COLO668 (cell line): ENCODE measurements around the gene C18orf63.
"Not testable (repeated sequence)": the region's sequence is repeated elsewhere in the genome, so short reads cannot be mapped to it uniquely, and the experiment has no call there.

Source experiments
- DNase-seq: peaks from one replicate; lab custom pipeline; 2025; ENCODE audit not compliant: unreplicated experiment; lab: John Stamatoyannopoulos, UW

The C18orf63 gene

GRCh38 chr18:74315464-74316256 lies at the start of gene C18orf63:
Gene C18orf63, plus strand, starts transcription at chr18:74315839. Its CDS starts 2,027 bp downstream, at chr18:74317866.
- no peak for DNase-seq

- DNase-seq = no peak
Observed at GRCh38 chr18:74266161-74266560, 49.5 kb upstream of the C18orf63 start.

DNA sequence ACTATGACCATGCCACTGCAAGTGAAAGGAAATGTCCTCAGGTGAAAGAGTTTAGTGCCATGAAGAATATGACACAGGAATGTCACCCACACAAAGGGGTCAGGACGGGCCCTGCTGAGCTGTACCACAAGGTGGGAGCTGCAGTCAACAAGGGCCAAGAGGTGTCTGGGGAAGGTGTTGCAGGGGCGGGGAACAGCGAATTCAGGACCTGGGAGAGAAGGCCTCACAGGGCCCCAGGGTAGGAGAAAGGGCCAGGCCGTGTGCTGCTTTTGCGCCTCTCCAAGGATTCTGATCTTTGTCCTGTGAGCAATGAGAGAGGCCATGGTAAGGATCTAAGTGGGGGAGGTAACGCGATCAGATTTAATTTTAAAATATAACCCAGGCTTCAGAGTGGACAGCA lies 47.5 kb upstream of the C18orf63 start:
- DNase-seq = no peak

GRCh38 chr18:74268933-74269620 lies 46.6 kb upstream of the C18orf63 start:
- DNase-seq = no peak

DNA sequence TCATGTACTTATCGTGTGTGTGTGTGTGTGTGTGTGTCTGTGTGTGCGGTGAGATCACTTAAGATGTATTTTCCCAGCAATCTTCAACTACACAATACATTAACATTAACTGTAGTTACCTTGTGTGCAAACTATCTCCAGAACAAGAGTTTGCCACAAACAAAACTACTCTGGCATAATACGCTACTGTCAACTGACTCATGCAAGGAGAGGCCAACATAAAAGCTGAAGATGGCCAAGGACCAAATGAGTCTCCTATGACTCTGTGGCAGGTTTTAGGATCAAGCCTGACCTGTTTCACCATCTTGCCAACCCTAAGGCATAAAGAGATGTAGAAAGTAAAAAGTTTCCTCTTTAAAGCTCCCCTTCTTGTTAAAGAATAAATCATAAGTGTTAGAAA lies 44.0 kb upstream of the C18orf63 start:
- no peak for DNase-seq

GRCh38 chr18:74273394-74273793 lies 42.2 kb upstream of the C18orf63 start:
- no peak for DNase-seq

DNA sequence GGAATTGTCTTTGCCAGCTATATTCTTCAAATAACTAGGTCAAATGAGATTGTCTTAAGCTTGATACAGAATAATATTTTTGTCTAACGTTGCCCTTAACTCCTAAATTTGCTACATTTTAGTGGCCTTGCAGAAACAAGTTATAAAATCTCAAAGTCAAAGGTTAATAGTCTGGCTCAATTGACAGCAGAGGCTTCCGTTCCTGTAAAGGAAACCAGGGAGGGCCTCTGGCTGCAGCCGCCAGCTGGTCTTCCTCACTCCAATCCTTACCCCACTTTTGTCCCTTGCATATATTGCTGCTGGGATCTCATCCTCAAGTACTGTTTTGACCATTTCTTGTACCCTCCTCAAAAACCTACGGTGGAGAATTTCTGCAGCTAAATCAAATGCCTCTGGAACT lies 40.9 kb upstream of the C18orf63 start:
- DNase-seq = no peak

DNA sequence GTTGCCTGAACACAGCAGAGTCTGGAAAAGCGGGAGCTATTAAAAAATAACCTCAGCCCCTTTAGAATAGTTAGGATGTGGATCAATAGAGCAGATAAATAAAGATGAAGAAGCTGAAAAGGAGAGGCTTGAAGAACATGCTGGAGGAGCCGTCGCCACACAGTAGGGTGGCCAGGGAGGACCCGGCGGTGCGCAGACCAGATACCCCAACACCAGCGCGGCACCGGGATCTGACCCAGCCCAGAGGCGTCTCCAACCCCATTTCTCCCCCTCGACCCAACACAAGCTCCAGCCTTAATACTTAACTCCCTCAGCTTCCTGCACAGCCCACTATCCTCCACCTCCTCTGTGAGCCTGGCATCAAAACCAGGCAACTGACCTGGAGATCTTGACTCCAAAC lies 39.9 kb upstream of the C18orf63 start:
- DNase-seq = no peak

DNA sequence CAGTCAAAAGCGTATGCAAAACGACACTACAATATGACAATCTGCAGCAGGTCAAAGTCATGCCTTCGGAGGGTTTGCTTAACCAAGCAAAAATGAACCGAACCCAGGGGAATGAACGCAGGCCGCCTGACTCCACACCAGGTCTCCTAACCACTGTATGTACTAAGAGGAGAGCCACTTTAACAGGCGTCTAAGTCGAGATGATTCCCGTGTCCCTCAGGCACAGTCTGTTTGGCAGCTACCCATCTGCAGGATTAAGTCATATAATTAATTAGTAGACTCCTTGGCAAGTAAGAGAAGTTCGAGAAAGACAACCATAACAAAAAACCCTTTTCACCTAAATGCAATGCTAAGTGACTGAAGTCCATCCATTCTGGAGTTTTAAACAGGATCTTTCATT lies 39.0 kb upstream of the C18orf63 start:
- no peak for DNase-seq

- DNase-seq = no peak
Observed at GRCh38 chr18:74277296-74277695, 38.3 kb upstream of the C18orf63 start.

DNA sequence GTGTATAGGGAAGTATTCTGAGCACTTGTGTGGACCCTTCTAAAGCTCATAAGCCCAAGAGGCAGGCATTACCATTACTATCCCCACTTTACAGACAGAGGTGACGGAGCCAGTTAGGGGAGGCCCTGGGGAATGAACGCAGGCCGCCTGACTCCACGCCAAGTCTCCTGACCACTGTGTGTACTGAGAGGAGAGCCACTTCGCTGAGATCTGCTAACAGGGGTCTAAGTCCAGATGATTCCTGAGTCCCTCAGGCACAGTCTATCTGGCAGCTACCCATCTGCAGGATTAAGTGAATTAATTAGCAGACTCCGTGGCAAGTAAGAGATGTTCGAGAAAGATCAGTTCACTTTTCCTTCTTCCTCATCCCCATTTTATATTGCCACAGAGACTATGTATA lies 37.6 kb upstream of the C18orf63 start:
- no peak for DNase-seq

DNA sequence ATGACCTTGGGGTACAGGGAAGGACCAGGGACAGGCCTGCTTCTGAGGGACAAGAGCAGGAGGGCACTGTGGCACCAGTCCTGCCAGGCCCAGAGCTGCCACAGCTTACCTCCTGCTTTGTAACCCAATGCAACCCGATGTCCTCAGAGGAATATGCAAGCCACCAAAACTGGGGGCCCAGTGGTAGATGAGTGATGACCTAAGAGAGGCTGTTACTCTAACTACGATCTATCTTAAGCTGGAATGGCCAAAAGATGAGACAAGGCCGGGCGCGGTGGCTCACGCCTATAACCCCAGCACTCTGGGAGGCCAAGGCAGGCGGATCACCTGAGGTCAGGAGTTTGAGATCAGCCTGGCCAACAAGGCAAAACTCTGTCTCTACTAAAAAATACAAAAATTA lies 36.7 kb upstream of the C18orf63 start:
- DNase-seq = no peak

GRCh38 chr18:74281011-74281979 lies 34.3 kb upstream of the C18orf63 start:
- peak; percentile 55 for DNase-seq

DNA sequence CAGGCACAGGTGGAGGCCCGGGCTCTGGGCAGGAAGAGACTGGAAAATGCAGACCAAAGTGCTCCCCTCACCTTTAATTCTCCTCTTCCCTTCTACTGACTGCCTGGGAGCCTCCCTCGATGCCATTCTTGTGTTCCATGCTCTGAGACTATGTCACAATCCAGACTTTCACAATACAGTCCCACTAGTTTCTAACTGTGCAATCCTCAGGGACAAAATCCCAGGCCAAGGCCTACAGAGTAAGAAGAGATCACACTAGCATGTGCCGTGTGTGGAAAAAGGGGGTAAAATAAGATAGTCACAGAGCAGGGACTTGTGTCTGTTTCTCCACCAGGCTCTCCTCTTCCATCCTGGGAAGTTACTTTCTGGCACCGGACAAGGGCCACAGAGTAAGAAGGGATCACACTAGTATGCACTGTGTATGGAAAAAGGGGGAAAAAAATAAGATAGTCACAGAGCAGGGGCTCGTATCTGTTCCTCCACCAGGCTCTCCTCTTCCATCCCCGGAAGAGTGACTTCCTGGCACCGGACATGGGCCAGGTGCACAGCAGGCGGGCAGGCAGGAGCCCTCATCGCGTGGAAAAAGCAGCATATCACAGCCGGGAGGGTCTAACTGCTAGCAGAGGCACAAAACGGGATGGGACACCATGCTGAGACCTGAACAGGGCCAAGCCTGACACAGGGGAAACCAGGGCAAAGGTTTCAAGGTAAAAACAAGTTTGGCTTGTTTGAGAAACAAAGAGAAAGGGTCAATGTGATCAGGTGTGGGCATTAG lies 33.5 kb upstream of the C18orf63 start:
- peak; percentile 70 for DNase-seq

DNA sequence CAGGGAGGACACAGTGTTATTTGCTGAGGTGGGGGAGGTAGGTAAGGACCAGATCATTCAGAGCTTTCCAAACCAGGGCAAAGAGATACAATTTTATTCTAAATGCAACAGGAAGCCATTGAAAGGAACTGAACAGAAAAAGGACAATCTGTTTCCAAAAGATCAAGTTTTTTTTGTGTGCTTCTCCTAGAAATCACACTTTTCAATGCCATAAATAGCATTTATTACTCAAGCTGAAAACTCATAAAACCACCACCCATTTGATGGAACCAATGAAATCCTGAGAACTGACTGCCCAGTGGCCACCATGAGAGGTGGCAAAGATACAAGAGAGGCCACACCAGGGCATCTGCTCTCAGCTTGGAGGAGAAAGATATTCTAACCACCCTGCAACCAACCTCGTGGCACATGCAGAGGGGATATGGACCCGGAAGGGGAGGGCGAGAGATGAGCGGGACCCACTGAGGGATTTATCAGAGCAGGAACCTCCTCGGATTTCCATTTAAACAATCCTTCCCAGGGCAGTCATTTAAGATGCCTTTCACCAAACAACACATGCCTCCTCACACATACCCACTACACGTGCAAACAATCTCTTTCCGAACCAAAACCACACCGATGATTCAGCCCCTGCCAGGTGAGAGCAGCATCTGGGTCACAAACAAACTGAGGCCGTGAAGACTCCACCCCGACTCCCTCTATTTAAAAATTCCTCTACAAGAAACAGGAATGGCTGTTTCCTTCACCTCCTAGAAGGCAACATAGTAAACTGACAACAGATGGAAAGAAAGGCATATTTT lies 32.7 kb upstream of the C18orf63 start:
- DNase-seq = peak; percentile 45

- no peak for DNase-seq
Observed at GRCh38 chr18:74283646-74284045, 32.0 kb upstream of the C18orf63 start.

DNA sequence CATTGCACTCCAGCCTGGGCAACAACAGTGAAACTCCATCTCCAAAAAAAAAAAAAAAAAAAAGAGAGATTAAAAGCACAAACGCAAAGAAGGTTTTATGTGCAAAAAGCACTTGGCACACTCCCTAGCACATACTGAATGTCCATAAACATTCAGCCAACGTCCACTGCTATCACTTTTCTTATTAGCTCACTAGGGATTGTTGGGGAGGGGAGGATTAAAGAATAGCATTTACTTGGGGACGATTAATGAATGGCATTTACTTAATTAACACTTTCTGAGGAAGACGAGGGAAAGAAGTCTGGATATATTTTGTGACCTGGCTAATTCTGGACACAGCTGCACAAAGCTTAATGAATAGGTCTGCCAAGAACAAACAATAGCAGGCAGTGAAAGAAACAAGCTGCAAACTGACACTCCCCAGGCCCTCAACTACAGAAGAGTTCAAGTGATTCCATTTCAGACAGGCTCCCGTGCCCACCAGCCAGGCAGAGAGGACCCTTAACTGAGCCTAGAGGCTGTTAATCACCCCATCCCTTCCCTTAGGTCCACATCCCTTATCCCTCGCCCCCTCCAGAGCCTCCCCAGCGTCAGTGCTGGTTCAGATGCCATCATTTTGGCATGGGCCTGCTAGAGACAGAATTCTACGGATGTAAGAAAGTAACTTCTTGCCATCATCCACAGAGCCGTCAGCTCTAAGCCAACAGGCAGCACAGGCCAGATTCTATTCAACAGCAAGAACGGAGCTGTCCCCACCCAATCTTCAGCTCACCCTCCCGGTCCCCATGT lies 31.3 kb upstream of the C18orf63 start:
- DNase-seq = peak; percentile 29

- DNase-seq = no peak
Observed at GRCh38 chr18:74284980-74285355, 30.7 kb upstream of the C18orf63 start.

GRCh38 chr18:74285583-74285982 lies 30.1 kb upstream of the C18orf63 start:
- not testable (repeated sequence) for DNase-seq
